IMR-90 (cell line): ENCODE data around the gene TRDMT1.

Source experiments
- BHLHE40 ChIP-seq: fragments of 150-350 bp; IDR thresholded peaks from 2 replicates; pipeline ENCODE4 v1.6.1; 2016; ENCODE audit warnings: mild to moderate bottlenecking, low read depth, low read length
- MAFK ChIP-seq: IDR thresholded peaks from 2 replicates; pipeline ENCODE4 v1.6.1; 2012; ENCODE audit warnings: low read depth, low read length, improper control_type of control experiment
- POLR2A ChIP-seq: IDR thresholded peaks from 2 replicates; pipeline ENCODE4 v1.6.1; 2012; ENCODE audit warnings: mild to moderate bottlenecking, low read depth, low read length
- RAD21 ChIP-seq: IDR thresholded peaks from 2 replicates; pipeline ENCODE4 v1.6.1; 2012; ENCODE audit warnings: low read length, improper control_type of control experiment
- RCOR1 ChIP-seq: IDR thresholded peaks from 2 replicates; pipeline ENCODE4 v1.6.1; 2012; ENCODE audit warnings: mild to moderate bottlenecking, low read length, improper control_type of control experiment; ENCODE audit not compliant: insufficient replicate concordance
- RFX5 ChIP-seq: IDR thresholded peaks from 2 replicates; pipeline ENCODE4 v1.8.0; 2012; ENCODE audit warnings: low read depth, mild to moderate bottlenecking, low read length, moderate library complexity
- SMC3 ChIP-seq: fragments of 150-350 bp; IDR thresholded peaks from 2 replicates; pipeline ENCODE4 v1.6.1; 2016; ENCODE audit warnings: low read depth, mild to moderate bottlenecking, antibody characterized with exemption, low read length, moderate library complexity
- TF ChIP-seq, protein P1 (sequence below): conservative IDR thresholded peaks from 2 replicates; pipeline ENCODE4 v1.5.1; 2012; ENCODE audit warnings: mild to moderate bottlenecking, low read depth, low read length, improper control_type of control experiment

DNA sequence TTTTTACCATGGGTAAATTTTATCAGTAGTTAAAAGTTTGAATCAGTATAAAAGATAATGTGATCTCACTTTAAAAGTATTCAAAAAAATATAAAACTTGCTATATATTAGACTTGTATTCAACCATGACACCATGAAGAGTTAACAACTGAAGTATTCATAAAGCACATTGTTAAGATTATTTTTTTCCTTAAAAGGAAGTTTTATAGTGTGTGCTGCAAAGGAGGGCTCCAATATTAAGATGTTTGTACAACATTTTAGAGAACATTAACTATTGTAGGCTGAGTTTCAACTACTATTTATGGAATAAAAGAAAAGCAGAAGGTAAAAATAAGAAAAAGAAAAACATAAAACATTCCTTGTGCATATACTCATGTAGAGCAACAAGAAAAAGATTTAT, 47.4 kb downstream of the TRDMT1 start:
- TF ChIP-seq, protein P1, sequence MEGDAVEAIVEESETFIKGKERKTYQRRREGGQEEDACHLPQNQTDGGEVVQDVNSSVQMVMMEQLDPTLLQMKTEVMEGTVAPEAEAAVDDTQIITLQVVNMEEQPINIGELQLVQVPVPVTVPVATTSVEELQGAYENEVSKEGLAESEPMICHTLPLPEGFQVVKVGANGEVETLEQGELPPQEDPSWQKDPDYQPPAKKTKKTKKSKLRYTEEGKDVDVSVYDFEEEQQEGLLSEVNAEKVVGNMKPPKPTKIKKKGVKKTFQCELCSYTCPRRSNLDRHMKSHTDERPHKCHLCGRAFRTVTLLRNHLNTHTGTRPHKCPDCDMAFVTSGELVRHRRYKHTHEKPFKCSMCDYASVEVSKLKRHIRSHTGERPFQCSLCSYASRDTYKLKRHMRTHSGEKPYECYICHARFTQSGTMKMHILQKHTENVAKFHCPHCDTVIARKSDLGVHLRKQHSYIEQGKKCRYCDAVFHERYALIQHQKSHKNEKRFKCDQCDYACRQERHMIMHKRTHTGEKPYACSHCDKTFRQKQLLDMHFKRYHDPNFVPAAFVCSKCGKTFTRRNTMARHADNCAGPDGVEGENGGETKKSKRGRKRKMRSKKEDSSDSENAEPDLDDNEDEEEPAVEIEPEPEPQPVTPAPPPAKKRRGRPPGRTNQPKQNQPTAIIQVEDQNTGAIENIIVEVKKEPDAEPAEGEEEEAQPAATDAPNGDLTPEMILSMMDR = no peak
- TF ChIP-seq POLR2A (no peak), RFX5 (no peak), RAD21 (no peak), BHLHE40 (no peak), SMC3 (no peak), RCOR1 (no peak), MAFK (no peak)
